HepG2 (cell line): ENCODE results near the gene KATNAL1.

ENCODE experiments used
- CTCF ChIP-seq: sonication (generic); formaldehyde crosslinking; IDR thresholded peaks from 2 replicates; pipeline ENCODE4 v1.5.0; 2020; ENCODE audit warnings: mild to moderate bottlenecking, missing genetic modification reagents, moderate library complexity
- DNMT3B ChIP-seq: conservative IDR thresholded peaks from 2 replicates; pipeline ENCODE4 v1.6.1; 2016; ENCODE audit warnings: missing biosample characterization, control low read depth
- EZH2 ChIP-seq: conservative IDR thresholded peaks from 2 replicates; pipeline ENCODE4 v1.6.1; 2012; ENCODE audit warnings: mild to moderate bottlenecking, low read depth, low read length, moderate library complexity
- GTF2F1 ChIP-seq: fragments of 150-350 bp; IDR thresholded peaks from 2 replicates; pipeline ENCODE4 v1.6.1; 2014; ENCODE audit warnings: low read length
- HMG20A ChIP-seq: IDR thresholded peaks from 2 replicates; pipeline ENCODE4 v1.6.1; 2016; ENCODE audit warnings: borderline replicate concordance
- KDM4B ChIP-seq: sonication (generic); formaldehyde crosslinking; IDR thresholded peaks from 2 replicates; pipeline ENCODE4 v1.4.0; 2020; ENCODE audit warnings: missing genetic modification reagents
- SNAI1 ChIP-seq: sonication (generic); formaldehyde crosslinking; IDR thresholded peaks from 2 replicates; pipeline ENCODE4 v1.5.0; 2020; ENCODE audit warnings: mild to moderate bottlenecking, missing genetic modification reagents, borderline replicate concordance
- WIZ ChIP-seq: sonication (generic); formaldehyde crosslinking; IDR thresholded peaks from 2 replicates; pipeline ENCODE4 v1.5.1; 2020; ENCODE audit warnings: mild to moderate bottlenecking, missing genetic modification reagents
- YY1 ChIP-seq: IDR thresholded peaks from 2 replicates; pipeline ENCODE4 v1.6.1; 2011; ENCODE audit warnings: low read length, low read depth, moderate library complexity, mild to moderate bottlenecking; ENCODE audit not compliant: insufficient read depth, insufficient replicate concordance
- ZNF589 ChIP-seq: sonication (generic); formaldehyde crosslinking; conservative IDR thresholded peaks from 2 replicates; pipeline ENCODE4 v1.8.0; 2022; ENCODE audit warnings: mild to moderate bottlenecking, moderate library complexity, missing genetic modification reagents
- ZNF691 ChIP-seq: sonication (generic); formaldehyde crosslinking; IDR thresholded peaks from 2 replicates; pipeline ENCODE4 v1.4.0; 2020; ENCODE audit warnings: missing genetic modification reagents, low read depth, mild to moderate bottlenecking, borderline replicate concordance

- no peak for TF ChIP-seq HMG20A (CRISPR knock-in tag)
- TF ChIP-seq ZNF589 (CRISPR knock-in tag): no peak
- TF ChIP-seq SNAI1: no peak
- no peak for TF ChIP-seq KDM4B
- TF ChIP-seq WIZ: no peak
- no peak for TF ChIP-seq EZH2
- TF ChIP-seq GTF2F1: no peak
- TF ChIP-seq CTCF: no peak
- TF ChIP-seq ZNF691: no peak
- no peak for TF ChIP-seq YY1
- no peak for TF ChIP-seq DNMT3B
These were observed 136.8 kb downstream of the KATNAL1 start for GRCh38 chr13:30170569-30170968.
